Inflammatory macrophage treated with lipopolysaccharide for 4 hours (primary cell): ENCODE results near the gene RNPS1.
"Not testable (repeated sequence)": the region's sequence is repeated elsewhere in the genome, so short reads cannot be mapped to it uniquely, and the experiment has no call there.

Source experiments
- DNase-seq: peaks from one replicate; pipeline ENCODE4 v3.0.0-alpha.2; 2020

Gene RNPS1

GRCh38 chr16:2282262-2282661 is 14.3 kb upstream of the RNPS1 start:
- DNase-seq: no peak

GRCh38 chr16:2280981-2281542 is 13.1 kb upstream of the RNPS1 start:
- no peak for DNase-seq

GRCh38 chr16:2280461-2280860 is 12.5 kb upstream of the RNPS1 start:
- DNase-seq: no peak

- no peak for DNase-seq
Measured at GRCh38 chr16:2278956-2279800, 11.3 kb upstream of the RNPS1 start.

- DNase-seq: no peak
Measured at GRCh38 chr16:2278272-2278608, 10.3 kb upstream of the RNPS1 start.

GRCh38 chr16:2277466-2278271 is 9.7 kb upstream of the RNPS1 start:
- no peak for DNase-seq

- DNase-seq: no peak
Measured at GRCh38 chr16:2276368-2277195, 8.7 kb upstream of the RNPS1 start.

- no peak for DNase-seq
Measured at GRCh38 chr16:2275476-2276367, 7.8 kb upstream of the RNPS1 start.

- DNase-seq: no peak
Measured at GRCh38 chr16:2273931-2274330, 6.0 kb upstream of the RNPS1 start.

- DNase-seq: no peak
Measured at GRCh38 chr16:2273484-2273883, 5.6 kb upstream of the RNPS1 start.

GRCh38 chr16:2271848-2272461 is 4.0 kb upstream of the RNPS1 start:
- no peak for DNase-seq

- no peak for DNase-seq
Measured at GRCh38 chr16:2270588-2271470, 2.9 kb upstream of the RNPS1 start.

GRCh38 chr16:2270070-2270462 is 2.1 kb upstream of the RNPS1 start:
- DNase-seq: no peak

- DNase-seq: peak; percentile 72
Measured at GRCh38 chr16:2267505-2267912, 417 bp downstream of the RNPS1 start.

GRCh38 chr16:2266887-2267286 is 1.0 kb downstream of the RNPS1 start:
- DNase-seq: not testable (repeated sequence)

GRCh38 chr16:2263026-2263425 is 4.9 kb downstream of the RNPS1 start:
- not testable (repeated sequence) for DNase-seq

- DNase-seq: no peak
Measured at GRCh38 chr16:2260250-2260649, 7.7 kb downstream of the RNPS1 start.

GRCh38 chr16:2258530-2258929 is 9.4 kb downstream of the RNPS1 start:
- DNase-seq: not testable (repeated sequence)

GRCh38 chr16:2257726-2258125 is 10.2 kb downstream of the RNPS1 start:
- no peak for DNase-seq

- no peak for DNase-seq
Measured at GRCh38 chr16:2256531-2257140, 11.3 kb downstream of the RNPS1 start.
